HCT116 (cell line): ENCODE data around the gene FCER2. TPM values are rescaled to one million over a fixed set of nuclear protein-coding genes. Genes with fewer than 3 reads are reported as not detected.

Source experiments
- ATAC-seq: fragments of 200-7000 bp; cut with Tn5 transposase; 2 replicates; pipeline ENCODE4 v1.9.1; 2020; ENCODE audit warnings: mild to moderate bottlenecking, moderate library complexity
- BruUV-seq: library from RNA; stranded (reverse); fragments of 400-500 nt; replicated peaks from 2 replicates; lab custom pipeline; 2021; lab: Mats Ljungman, UMichigan
- CTCF ChIA-PET: fragments of 300-600 bp; sonication (Branson Sonifier 250); formaldehyde crosslinking; loops from one replicate; lab custom pipeline; 2021; ENCODE audit warnings: antibody characterized with exemption; lab: Charles Lee
- POLR2A ChIA-PET: fragments of 300-600, 350-600 bp; sonication (Branson Sonifier 250); formaldehyde crosslinking; loops from one replicate; lab custom pipeline; 2021; ENCODE audit warnings: antibody characterized with exemption; lab: Charles Lee
- RAD21 ChIA-PET, 2 experiments: fragments of 300-600 bp; sonication (Branson Sonifier 250); formaldehyde crosslinking; loops; one replicate each; lab custom pipeline; 2023; ENCODE audit warnings: low total read pairs in 2 of 2; ENCODE audit not compliant: uncharacterized antibody in 2 of 2, unreplicated experiment in 2 of 2, low non-redundant PET in 1 of 2; lab: Charles Lee
- DNase-seq: peaks from one replicate; pipeline ENCODE4 v3.0.0-alpha.2; 2010; ENCODE audit warnings: low read depth, low spot score
- H2AFZ ChIP-seq: fragments of 200-600 bp; shearing (Covaris generic), sonication (generic); 2 replicates; pipeline ENCODE4 v1.6.1; 2017; ENCODE audit warnings: low read depth, mixed run types, mixed read lengths, antibody characterized with exemption, low read length; ENCODE audit not compliant: poor library complexity, severe bottlenecking
- H3K27ac ChIP-seq: 2 replicates; pipeline ENCODE4 v1.5.1; 2012; ENCODE audit warnings: low read depth, low read length
- H3K27me3 ChIP-seq: fragments of 200-600 bp; sonication (generic); 2 replicates; pipeline ENCODE4 v1.6.1; 2016; ENCODE audit warnings: mixed run types, low read length, mixed read lengths; ENCODE audit not compliant: insufficient read depth
- H3K36me3 ChIP-seq, 2 experiments: fragments of 200-500 bp in 1 of 2; fragments of 200-600 bp in 1 of 2; sonication (Bioruptor generic) in 1 of 2; sonication (generic) in 1 of 2; 2 replicates each; pipeline versions ENCODE4 v1.5.1 to v1.6.1; 2014 to 2016; ENCODE audit warnings: low read length in 2 of 2, inconsistent platforms in 1 of 2, mixed read lengths in 1 of 2, mixed run types in 1 of 2; ENCODE audit not compliant: insufficient read depth in 2 of 2, control insufficient read depth in 1 of 2
- H3K4me1 ChIP-seq, 2 experiments: fragments of 200-600 bp in 1 of 2; sonication (generic) in 1 of 2; 2 replicates each; pipeline versions ENCODE4 v1.5.1 to v1.6.1; 2012 to 2017; ENCODE audit warnings: low read length in 2 of 2, inconsistent platforms in 1 of 2, mild to moderate bottlenecking in 1 of 2, mixed read lengths in 1 of 2, mixed run types in 1 of 2, moderate library complexity in 1 of 2; ENCODE audit not compliant: insufficient read depth in 2 of 2, control insufficient read depth in 1 of 2
- H3K4me2 ChIP-seq: fragments of 200-600 bp; sonication (generic); 2 replicates; pipeline ENCODE4 v1.6.1; 2017; ENCODE audit warnings: mixed run types, low read length, mixed read lengths
- H3K4me3 ChIP-seq, 2 experiments: fragments of 200-600 bp in 1 of 2; sonication (generic) in 1 of 2; replicated peaks in 1 of 2; 2 replicates each; pipeline ENCODE4 v1.5.1; 2011 to 2016; ENCODE audit warnings: low read length in 2 of 2, control low read depth in 1 of 2, low read depth in 1 of 2, mild to moderate bottlenecking in 1 of 2, mixed read lengths in 1 of 2, mixed run types in 1 of 2
- H3K79me2 ChIP-seq: fragments of 200-600 bp; sonication (generic); 2 replicates; pipeline ENCODE4 v1.6.1; 2017; ENCODE audit warnings: mild to moderate bottlenecking, mixed run types, low read length, moderate library complexity, mixed read lengths; ENCODE audit not compliant: insufficient read depth
- H3K9ac ChIP-seq: fragments of 200-600 bp; sonication (generic); 2 replicates; pipeline ENCODE4 v1.6.1; 2016; ENCODE audit warnings: low read length, mixed read lengths
- H3K9me2 ChIP-seq: fragments of 200-600 bp; sonication (generic), shearing (Covaris generic); 2 replicates; pipeline ENCODE4 v1.6.1; 2017; ENCODE audit warnings: mixed run types, mild to moderate bottlenecking, moderate library complexity; ENCODE audit not compliant: insufficient read depth
- H3K9me3 ChIP-seq, 2 experiments: fragments of 200-500 bp in 1 of 2; fragments of 200-600 bp in 1 of 2; sonication (Bioruptor generic) in 1 of 2; sonication (generic) in 1 of 2; 2 replicates each; pipeline ENCODE4 v1.6.1; 2014 to 2017; ENCODE audit warnings: low read length in 2 of 2, mixed read lengths in 2 of 2, inconsistent platforms in 1 of 2, low read depth in 1 of 2, mild to moderate bottlenecking in 1 of 2, mixed run types in 1 of 2, moderate library complexity in 1 of 2; ENCODE audit not compliant: control insufficient read depth in 1 of 2, insufficient read depth in 1 of 2
- H4K20me1 ChIP-seq: fragments of 200-600 bp; sonication (generic), shearing (Covaris generic); 2 replicates; pipeline ENCODE4 v1.6.1; 2017; ENCODE audit warnings: mixed run types, mild to moderate bottlenecking, moderate library complexity; ENCODE audit not compliant: insufficient read depth
- CBX3 ChIP-seq: IDR thresholded peaks from 2 replicates; pipeline ENCODE4 v1.6.1; 2012; ENCODE audit warnings: low read depth
- POLR2A ChIP-seq: IDR thresholded peaks from 2 replicates; pipeline ENCODE4 v1.7.0; 2011; ENCODE audit warnings: borderline replicate concordance; ENCODE audit not compliant: insufficient read depth, insufficient read length; ENCODE audit errors: extremely low read depth
- SIN3A ChIP-seq: IDR thresholded peaks from 2 replicates; pipeline ENCODE4 v1.6.1; 2012; ENCODE audit warnings: low read depth
- SRF ChIP-seq: IDR thresholded peaks from 2 replicates; pipeline ENCODE4 v1.6.1; 2012; ENCODE audit warnings: low read depth
- ZNF274 ChIP-seq: fragments of 200-500 bp; sonication (Bioruptor generic); IDR thresholded peaks from 2 replicates; pipeline ENCODE4 v1.6.1; 2014; ENCODE audit warnings: mild to moderate bottlenecking, low read depth, low read length, inconsistent platforms
- intact Hi-C: fragments of 100-400 bp; cut with micrococcal nuclease; formaldehyde crosslinking; loops from 2 replicates; pipeline ENCODE4 v1.10.0; 2022
- total RNA-seq: library from RNA; stranded (reverse); gene quantifications from one replicate; pipeline ENCODE4 v1.2.1, GENCODE V29; 2021; ENCODE audit not compliant: unreplicated experiment
- TF ChIP-seq, protein P1 (sequence below): IDR thresholded peaks from 2 replicates; pipeline ENCODE4 v1.6.1; 2011; ENCODE audit warnings: mild to moderate bottlenecking, low read length, moderate library complexity; ENCODE audit not compliant: insufficient replicate concordance; ENCODE audit errors: extremely low read depth

FCER2 gene
- total RNA-seq, 1 experiment from 2014 or later, result 0.20 TPM

DNA sequence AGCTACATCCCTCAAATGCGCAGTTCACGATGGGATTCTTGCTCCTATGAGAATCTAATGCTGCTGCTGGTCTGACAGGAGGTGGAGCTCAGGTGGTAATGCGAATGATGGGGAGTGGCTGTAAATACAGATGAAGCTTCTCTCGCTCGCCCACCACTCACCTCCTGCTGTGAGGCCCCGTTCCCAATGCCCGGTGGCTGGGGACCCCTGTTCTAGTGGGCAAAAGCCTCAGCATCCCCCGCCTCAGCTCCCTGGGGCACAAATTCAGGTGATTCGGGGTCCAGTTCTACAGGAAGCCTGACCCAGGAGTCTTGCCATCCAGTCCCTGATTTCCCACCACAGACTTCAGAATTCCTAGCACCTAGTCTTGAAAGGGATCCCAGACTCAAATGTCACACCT, 29.4 kb downstream of the FCER2 start:
- H3K9ac ChIP-seq, result no peak overlapping the region
- no TSS peak for BruUV-seq
- ChIA-PET CTCF (no interaction called here), POLR2A (no interaction called here), RAD21 (no interaction called here)
- no peak overlapping the region for H3K27ac ChIP-seq
- DNase-seq, result no peak
- TF ChIP-seq SRF, result no peak
- no peak for TF ChIP-seq SIN3A
- no peak for TF ChIP-seq ZNF274
- TF ChIP-seq POLR2A, result no peak
- H4K20me1 ChIP-seq, result no peaks in the 10 kb centered on the region
- H3K4me3 ChIP-seq, result no peak overlapping the region
- H3K27me3 ChIP-seq, result no peaks in the 10 kb centered on the region
- no peak for ATAC-seq
- no peak overlapping the region for H3K4me2 ChIP-seq
- H2AFZ ChIP-seq, result no peak overlapping the region
- intact Hi-C loops, result no loop called here
- H3K79me2 ChIP-seq, result no peaks in the 10 kb centered on the region
- peaks cover 0 to 3% of the 10 kb centered on the region in 2 experiments; a peak in 1 of 4 replicates for H3K9me3 ChIP-seq
- no peaks in the 10 kb centered on the region for H3K9me2 ChIP-seq
- H3K4me1 ChIP-seq, result peaks cover 3 to 10% of the 10 kb centered on the region in 2 experiments; a peak in 3 of 4 replicates
- H3K36me3 ChIP-seq, result no peaks in the 10 kb centered on the region

DNA sequence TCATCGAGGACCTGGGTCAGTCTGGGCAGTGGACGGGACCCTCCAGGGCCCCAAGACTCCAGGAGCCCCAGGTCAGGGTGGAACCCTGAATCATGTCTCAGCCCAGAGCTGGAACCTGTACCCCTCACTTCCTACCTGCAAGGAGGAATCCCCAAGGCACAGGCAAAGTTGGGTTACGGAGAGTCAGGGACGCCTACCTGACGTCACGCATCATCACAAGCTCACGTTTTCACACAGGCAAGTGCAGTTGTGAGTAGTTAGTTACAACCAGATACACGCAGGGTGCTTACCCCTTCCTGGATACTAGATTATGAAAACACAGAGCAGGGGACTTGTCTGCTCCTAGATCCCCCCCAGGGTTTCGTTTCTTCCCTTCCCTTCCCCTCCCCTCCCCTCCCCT, 31.1 kb downstream of the FCER2 start:
- ATAC-seq, result no peak
- Histone ChIP-seq H3K27me3 (no peaks in the 10 kb centered on the region), H3K4me1 (peaks cover 3 to 10% of the 10 kb centered on the region in 2 experiments; a peak in 3 of 4 replicates), H3K9me2 (no peaks in the 10 kb centered on the region), H3K4me3 (no peak overlapping the region), H3K9ac (no peak overlapping the region), H2AFZ (no peak overlapping the region), H3K27ac (no peak overlapping the region), H3K9me3 (peaks cover 0 to 3% of the 10 kb centered on the region in 2 experiments; a peak in 1 of 4 replicates), H3K36me3 (no peaks in the 10 kb centered on the region), H4K20me1 (no peaks in the 10 kb centered on the region), H3K79me2 (no peaks in the 10 kb centered on the region), H3K4me2 (no peak overlapping the region)
- no TSS peak for BruUV-seq
- ChIA-PET RAD21 (no interaction called here), CTCF (interaction anchor here (1.0 kb wide), 1 partner anchor 10 kb away, joined by 4 read pairs; the partner anchor contains the start of gene TRAPPC5), POLR2A (no interaction called here)
- intact Hi-C loops, result no loop called here
- DNase-seq, result no peak
- TF ChIP-seq, protein P1, sequence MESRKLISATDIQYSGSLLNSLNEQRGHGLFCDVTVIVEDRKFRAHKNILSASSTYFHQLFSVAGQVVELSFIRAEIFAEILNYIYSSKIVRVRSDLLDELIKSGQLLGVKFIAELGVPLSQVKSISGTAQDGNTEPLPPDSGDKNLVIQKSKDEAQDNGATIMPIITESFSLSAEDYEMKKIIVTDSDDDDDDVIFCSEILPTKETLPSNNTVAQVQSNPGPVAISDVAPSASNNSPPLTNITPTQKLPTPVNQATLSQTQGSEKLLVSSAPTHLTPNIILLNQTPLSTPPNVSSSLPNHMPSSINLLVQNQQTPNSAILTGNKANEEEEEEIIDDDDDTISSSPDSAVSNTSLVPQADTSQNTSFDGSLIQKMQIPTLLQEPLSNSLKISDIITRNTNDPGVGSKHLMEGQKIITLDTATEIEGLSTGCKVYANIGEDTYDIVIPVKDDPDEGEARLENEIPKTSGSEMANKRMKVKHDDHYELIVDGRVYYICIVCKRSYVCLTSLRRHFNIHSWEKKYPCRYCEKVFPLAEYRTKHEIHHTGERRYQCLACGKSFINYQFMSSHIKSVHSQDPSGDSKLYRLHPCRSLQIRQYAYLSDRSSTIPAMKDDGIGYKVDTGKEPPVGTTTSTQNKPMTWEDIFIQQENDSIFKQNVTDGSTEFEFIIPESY, result no peak
- no peak for TF ChIP-seq CBX3
